NCI-H146 treated with DMSO at 0.1 percent for 48 hours (cell line): ENCODE measurements around the gene DGCR2.
"Not testable (repeated sequence)": the region's sequence is repeated elsewhere in the genome, so short reads cannot be mapped to it uniquely, and the experiment has no call there.

Experiments
- DNase-seq: peaks from one replicate; lab custom pipeline; 2025; ENCODE audit not compliant: unreplicated experiment; lab: John Stamatoyannopoulos, UW

The DGCR2 gene

DNA sequence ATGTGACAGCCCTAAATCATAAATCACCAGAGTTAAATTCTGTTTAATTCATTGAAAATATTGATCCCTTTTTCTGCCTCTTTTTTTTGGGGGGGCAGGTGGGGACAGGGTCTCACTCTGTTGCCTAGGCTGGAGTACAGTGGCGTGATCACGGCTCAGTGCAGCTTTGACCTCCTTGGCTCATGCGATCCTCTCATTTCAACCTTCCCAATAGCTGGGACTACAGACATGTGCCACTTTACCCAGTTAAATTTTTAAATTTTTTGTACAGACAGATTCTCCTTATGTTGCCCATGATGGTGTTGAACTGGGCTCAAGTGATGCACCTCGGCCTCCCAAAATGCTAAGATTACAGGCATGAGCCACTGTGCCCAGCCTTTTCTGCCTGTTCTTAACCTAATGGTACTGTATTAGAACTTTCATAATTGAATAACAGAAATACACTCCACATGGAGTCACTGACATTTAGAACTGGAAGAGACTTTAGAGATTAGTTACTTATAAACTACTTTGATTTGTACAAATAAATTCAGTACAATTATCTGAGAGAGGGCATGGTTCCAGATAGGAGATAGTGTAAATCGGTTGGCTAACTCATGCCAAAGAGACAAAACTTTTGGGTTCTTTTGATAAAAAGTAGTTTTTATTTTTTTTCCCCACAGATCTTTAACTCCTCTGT is 109.8 kb downstream of the DGCR2 start:
- no peak for DNase-seq

DNA sequence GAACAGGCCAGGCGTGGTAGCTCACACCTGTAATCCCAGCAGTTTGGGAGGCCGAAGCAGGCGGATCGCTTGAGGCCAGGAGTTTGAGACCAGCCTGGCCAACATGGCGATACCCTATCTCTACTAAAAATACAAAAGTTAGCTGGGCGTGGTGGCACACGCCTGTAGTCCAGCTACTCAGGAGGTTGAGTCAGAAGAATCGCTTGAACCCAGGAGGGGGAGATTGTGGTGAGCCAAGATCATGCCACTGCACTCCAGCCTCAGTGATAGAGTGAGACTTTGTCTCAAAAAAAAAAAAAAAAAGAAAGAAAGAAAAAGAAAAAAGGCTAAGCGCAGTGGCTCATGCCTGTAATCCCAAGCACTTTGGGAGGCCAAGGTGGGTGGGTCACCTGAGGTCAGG is 110.6 kb downstream of the DGCR2 start:
- DNase-seq, result not testable (repeated sequence)

DNA sequence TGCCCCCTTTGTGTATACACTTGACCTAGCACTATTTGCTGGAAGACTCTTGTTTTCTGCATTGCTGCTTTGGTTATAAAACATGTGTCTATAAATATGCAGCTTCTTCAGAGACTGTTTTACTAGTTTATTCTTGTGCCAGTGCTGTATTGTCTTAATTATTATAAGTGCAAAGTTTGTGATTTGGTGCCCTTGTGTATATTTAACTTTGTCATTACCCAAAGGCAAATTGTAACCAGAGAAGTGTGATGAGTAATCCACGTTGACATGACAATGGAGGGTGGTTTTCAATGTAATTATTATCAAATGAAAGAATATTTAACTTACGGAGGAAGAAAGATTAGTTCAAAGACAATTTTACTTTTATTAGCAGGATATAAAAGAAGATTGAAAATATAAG is 111.1 kb downstream of the DGCR2 start:
- DNase-seq, result no peak

DNA sequence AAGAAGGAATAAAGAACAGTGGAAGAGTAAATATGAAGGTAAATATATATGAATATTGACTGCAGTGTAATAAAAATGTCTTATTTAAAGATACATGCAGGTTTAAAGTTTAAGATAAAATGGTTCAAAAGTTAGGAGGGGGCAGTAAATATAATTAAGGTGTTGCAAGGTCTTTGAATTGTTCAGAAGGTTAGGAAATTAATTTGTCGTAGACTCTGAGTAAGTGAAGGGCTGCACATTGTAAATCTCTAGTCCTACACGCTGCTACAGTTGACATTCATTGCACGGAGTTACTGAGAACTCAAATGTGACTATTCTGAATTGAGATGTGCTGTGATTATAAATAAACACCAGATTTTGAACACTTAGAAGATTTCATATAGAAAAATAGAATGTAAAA is 116.3 kb downstream of the DGCR2 start:
- no peak for DNase-seq

DNA sequence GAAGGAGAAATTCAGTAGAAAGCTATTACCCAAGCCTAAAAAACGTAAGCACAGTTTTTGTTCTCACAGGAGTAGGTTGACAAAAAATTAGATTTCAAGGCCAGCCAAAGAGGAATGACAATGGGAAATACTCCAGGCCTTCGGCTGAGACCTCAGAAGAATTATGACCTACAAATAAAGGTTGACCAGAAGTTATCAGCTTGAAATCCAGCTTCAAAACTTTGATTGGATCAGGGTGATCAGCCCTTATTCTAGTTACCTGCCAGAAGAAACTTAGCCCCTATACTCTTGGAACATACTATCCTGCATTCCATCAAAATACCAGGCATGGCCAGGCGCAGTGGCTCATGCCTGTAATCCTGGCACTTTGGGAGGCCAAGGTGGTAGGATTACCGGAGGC is 117.7 kb downstream of the DGCR2 start:
- DNase-seq, result no peak

DNA sequence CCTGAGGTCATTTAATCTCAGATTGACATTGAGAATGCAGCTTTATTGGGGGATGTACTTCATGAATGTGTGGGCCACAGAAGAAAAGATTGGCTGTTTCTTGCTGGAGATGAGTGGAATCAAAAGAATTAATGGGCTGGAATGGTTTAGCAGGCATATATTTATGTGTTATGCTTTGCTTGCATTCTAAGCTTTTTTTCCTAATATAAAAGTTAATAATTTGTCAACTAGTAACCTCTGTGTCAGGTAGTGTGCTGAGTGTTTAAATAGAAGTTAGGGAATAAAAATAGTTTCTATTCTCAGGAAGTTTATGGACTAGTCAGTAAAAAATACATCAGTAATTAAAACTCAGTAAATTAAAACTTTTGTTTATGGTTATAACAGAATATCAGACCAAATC is 118.7 kb downstream of the DGCR2 start:
- no peak for DNase-seq

DNA sequence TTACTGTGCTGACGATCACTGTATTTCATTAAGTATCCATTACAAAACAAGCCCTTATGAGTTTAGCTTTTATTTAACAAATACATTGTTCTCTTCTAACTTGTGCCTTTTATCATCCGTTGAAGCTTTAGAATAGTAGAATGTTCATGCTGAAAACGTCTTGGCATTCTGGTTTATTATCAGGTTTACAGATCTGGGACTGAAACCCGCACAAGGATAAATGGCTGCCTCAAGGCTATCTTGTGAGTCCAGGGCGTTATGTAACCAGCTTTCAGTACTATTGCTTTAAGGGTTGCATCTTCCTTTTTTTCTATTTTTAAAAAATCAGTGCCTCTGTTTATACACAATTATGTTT is 119.6 kb downstream of the DGCR2 start:
- DNase-seq, result no peak

DNA sequence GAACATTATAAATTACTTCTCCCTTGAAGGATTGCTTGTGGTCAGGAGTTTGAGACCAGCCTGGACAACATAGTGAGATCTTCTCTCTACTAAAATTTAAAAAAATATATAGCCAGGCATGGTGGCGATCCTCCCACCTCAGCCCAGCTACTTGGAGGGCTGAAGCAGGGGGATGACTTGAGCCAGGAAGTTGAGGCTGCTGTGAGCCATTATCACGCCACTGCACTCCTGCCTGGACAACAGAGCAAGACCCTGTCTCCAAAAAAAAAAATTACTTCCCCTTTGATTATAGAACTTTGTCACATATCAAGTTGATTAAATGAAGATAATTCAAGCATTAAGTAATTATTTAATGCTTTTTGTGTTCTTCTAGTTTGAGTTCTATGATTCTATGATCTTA is 121.0 kb downstream of the DGCR2 start:
- no peak for DNase-seq

DNA sequence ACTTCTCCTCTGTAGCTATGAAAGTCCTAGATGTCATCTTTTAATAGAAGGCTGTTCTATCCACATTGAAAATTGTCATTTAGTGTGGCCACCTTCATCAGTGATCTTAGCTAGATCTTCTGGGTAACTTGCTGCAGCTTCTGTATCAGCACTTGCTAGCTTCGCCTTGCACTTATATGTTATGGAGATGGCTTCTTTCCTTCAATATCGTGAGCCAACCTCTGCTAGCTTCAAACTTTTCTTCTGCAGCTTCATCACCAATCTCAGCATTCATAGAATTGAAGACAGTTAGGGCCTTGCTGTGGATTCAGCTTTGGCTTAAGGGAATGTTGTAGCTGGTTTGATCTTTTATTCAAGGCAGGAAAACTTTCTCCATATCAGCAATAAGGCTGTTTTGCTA is 122.1 kb downstream of the DGCR2 start:
- DNase-seq, result not testable (repeated sequence)

DNA sequence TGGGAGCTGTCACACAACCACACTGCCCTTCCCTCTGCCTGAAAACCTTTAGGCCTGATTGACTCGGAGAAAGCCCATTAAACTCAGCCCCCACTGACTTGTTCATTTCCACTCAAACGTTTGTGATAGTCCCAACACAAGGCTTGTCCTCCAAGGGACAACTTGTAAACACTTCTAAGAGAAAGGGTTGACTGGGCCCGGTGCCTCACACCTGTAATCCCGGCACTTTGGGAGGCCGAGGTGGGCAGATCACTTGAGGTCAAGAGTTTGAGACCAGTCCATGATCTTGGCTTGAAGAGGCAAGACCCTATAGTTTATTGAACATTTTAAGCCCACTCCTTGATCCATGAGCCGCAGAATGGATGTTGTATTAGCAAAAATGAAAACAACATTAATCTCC is 122.8 kb downstream of the DGCR2 start:
- no peak for DNase-seq

DNA sequence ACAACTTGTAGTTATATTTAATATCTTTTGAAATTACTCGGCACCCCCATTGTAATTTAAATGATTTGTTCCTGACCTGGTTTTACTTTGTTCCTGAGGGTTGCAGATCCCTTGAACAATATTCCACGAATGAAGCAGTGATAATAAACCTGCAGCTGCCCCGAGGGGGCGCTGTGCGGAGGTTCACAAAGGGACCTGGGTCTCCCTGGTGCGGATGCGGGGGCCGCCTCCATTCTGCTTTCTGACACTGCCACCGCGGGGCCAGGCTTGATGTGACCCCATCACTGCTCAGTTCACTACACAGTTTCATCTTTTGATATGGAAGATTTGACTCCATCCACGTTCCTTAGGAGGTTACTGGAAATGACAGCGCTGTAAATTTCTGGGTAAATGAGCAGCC is 123.2 kb downstream of the DGCR2 start:
- no peak for DNase-seq

DNA sequence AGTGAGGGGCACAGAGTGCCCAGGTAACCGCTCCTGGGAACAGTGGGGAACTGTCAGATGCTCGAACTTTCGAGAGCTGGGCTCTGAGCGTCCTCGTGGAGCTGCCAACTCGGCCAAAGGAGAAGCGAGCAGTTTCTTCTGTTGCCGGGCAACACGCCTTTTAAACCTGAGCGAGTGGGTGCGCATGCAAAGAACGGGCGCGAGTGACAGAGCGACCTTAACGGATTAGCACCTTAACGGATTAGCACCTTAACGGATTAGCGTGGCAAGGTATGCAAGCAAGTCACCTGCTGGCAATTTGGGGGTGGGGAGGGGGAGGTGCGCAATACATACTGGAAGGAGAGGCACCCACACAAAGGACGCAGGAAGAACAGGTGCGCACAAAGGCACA is 124.3 kb downstream of the DGCR2 start:
- DNase-seq, result no peak

DNA sequence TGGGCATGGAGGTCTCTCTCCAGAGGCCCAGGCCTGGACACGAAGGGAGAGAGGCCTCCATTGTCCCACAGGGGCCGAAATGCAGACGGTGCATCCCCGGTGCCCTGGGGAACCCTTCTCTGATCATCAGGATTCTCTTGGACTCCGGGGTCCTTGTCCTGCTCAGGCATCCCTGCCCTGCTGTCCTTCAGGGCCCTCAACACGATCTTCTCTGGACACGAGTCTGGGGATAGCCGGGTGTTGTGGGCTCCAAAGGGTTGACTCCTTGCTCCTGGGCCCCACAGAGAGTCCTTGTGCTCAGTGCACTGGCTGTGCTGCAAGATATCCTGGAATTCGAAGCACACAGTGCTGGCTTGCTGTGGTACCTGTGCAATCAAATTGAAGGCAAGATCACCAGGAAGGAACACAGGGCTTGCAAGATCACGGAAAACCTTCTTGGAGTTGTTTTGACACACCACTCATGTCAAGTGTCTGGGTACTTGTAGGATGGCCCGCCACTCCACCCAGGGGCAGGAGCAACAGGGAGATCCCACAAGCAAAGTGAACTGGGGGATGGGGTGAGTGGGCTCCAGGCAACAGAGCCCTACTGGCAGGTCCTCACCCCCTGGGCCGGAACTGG is 124.8 kb downstream of the DGCR2 start:
- no peak for DNase-seq

DNA sequence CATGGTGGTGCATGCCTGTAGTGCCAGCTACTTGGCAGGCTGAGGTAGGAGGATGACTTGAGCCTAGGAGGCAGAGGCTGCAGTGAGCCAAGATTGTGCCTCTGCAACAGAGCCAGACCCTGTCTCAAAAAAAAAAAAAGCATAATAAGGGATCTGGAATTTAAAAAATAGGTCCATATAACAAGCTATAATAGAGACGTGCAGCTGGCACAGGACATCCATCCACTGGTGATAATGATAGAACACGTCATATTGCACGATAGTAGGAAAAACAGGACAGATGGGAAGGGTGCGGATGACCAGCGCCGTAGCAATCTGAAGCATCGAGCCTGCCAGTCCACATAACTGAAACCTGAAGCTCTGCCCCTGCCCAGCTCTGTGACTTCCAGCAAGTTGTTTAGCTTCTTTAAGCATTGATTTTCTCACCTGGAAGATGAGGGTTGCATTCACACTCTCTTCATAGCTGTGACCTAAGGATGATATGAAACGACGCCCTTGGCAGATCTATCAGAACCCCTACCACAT is 125.8 kb downstream of the DGCR2 start:
- no peak for DNase-seq

DNA sequence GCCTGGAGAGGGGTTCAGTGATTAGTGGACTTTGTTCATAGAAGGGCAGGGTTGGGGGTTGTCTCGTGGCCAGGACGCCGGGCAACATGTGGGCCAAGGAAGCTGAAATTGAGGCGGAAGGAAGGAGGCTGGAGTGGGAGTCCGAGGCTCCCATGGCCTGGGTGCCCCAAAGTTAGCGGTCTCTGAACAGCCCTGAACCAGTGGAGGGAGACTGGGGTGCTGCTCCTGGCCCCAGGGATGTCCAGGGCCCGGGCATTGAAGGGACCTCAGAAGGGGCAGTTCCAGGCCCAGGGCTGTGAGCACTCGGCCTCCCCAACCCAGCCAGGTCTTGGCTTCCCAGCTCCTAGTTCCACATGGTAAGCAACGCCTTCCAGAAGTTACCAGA is 126.9 kb downstream of the DGCR2 start:
- DNase-seq, result no peak

DNA sequence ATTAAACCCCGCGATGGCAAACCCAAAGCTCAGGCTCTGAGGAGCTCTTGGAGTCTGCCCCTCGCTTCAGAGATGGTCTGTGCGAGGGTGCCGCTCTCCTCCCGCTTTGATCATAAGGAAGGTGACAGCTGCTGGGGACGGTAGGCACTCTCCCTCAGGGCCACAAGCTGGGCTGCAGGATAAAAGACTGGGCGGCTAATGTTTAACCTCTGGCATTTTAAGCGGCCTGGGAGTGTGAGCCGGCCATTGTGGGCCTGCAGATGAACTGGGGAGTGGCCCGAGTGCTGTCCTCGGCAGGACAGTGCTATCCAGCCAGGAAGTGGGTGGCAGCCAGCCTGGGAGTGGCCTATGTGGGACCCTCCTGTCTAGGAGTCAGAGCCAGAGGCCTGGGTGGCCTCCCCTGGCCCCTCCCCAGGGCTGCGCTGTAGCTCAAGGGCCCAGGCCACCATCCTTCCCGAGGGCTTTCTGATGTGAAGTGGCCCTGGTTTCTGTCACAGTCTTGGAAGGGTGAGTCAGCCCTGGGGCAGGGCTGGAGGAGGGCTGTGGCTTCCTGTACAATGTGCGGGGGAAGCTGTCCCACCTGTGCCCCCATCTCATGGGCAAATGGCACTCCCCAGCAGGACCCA is 127.4 kb downstream of the DGCR2 start:
- no peak for DNase-seq

DNA sequence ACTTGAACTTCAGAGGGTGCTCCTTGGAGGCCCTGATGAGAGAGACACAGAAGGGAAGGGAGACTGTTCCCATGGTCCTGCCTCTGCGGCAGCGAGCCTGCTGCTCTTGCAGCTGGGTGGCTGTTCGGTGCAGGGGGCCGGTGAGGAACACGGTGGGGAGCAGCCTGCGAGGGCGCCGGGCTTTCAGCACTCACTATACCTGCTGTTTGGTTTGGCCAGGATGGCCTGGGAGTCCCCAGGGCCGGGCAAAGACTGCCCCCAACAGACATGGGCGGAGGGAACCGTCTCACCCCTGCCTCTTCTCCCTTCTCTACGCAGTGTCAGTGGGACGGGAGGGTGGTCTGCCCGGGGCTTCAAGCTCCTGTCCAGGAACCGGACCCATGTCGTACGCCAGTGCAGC is 128.2 kb downstream of the DGCR2 start:
- DNase-seq, result no peak

DNA sequence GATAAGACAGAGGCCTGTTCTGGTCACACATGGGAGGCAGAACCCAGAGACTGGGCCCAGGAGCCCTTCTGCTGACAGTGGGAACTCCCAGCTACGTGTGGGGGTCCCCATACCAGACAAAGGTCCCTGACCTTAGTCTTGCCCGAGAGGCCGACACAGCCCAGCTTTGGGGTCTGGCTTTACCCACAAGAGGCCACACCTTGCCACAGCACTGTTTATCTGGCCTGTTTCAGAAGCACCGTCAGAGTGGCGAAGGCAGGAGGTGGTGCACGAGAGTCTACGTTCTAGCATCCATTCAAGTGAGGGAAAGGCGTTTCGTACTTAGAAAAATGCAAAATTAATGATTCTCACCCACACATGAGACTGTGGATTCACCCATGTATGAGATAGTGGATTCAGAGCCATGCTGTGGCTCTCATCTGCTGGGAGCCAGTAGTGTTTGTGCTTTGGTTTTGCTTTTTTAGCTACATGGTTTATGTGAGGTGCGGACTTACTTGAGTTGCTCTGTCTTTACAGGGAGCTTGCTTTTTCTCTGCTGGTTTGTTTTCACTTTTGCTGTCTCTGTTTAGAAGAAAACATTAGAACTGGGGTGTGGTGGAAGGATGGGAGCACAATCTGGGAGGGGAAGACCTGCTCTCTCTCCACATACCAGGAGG is 129.5 kb downstream of the DGCR2 start:
- no peak for DNase-seq

DNA sequence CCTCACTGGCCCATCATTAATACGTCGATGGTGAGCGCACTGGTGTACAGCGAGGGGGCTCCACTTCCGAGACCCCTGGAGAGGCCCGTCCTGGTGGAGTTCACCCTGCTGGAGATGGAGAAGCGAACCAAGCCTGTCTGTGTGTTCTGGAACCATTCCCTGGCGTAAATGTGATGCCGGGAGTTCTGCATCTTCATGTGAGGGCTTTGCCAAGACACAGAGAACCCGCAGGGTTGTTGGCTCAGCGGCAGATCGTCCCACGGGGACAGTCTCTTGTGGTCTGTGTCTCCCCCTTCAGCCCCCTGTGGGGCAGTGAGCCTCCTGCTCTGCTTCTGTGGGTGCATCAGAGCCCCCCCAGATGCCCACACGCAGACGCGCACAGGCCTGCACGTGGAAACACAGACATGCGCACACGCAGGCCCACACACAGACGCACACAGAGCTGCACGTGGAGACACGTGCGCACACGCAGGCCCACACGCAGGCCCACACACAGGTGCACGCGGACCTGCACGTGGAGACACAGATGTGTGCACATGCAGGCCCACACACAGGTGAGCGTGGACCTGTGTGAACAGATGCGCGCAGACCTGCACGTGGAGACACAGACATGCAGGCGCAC is 130.3 kb downstream of the DGCR2 start:
- DNase-seq, result no peak

DNA sequence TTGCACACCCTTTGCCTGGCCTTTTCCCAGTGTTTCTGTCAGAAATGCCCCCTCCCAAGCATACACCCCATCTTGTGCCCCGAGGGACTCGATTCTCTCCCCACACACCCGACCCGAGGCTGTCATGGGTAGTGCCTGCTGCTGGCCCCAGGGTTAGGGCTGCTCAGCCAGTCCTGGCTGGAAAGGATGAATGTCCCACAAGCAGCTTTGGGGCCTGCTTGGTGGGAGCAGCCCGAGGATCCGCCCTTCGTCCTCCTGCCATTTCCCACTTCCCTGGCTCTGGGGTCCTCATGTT is 131.1 kb downstream of the DGCR2 start:
- DNase-seq, result no peak

DNA sequence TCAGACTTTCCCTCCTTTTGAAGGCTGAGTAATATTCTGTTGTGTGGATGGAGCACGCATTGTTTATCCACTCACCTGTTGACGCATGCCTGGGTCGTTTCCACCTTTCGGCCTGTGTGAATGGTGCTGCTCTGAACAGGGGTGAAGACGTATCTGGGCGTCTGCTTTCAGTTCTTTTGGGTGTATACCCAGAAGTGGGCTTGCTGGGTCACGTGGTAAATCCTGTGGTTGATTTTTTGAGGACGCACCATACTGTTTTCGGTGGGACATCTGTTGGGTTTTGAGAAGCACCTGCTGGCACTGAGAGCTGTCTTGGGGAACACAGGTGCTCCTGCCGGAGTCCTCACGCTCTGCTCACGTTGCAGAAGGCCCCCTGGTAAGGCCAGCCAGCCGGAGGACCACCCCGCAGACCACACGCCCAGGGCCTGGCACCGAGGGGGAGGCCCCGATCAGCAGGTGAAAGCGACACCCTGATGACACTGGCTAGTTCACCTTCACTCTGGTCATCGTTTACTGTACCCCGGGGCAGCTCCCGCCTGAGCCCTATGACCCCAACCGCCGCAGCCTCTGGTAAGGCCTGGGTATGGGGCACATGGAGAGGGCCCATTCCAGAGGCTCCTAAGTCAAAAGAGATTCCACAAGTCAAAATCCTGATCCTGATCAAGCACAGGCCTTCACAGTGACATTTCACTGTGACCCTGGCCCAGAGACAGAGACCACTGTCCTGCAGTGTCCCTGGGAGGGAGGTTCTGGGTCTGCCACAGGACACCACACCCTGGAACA is 131.7 kb downstream of the DGCR2 start:
- no peak for DNase-seq
